Kidney (tissue), 14 donors: ENCODE data around the gene AJAP1. TPM values are rescaled to one million over a fixed set of nuclear protein-coding genes. Genes with fewer than 3 reads are reported as not detected.

Experiments used
- DNase-seq, 5 donors: peaks; one replicate each; pipeline ENCODE4 v3.0.0-alpha.2; 2013 to 2020
- FAIRE-seq: peaks from 2 replicates; lab custom pipeline; 2012; peaks lifted over from hg19 to GRCh38; lab: Jason Lieb, UNC
- H3K27ac ChIP-seq, 2 donors: one replicate each; pipeline ENCODE4 v1.7.0; 2013; ENCODE audit warnings: low read depth in 2 of 2, low read length in 2 of 2, inconsistent platforms in 1 of 2
- H3K27me3 ChIP-seq: one replicate; pipeline ENCODE4 v1.7.1; 2013; ENCODE audit warnings: low read length, inconsistent platforms; ENCODE audit not compliant: control insufficient read depth, insufficient read depth
- H3K36me3 ChIP-seq, 3 donors: one replicate each; pipeline versions ENCODE4 v1.7.0 to v1.7.1; 2013; ENCODE audit warnings: low read length in 3 of 3, control low read depth in 1 of 3, inconsistent platforms in 1 of 3; ENCODE audit not compliant: insufficient read depth in 3 of 3, control insufficient read depth in 2 of 3
- H3K4me1 ChIP-seq, 3 donors: one replicate each; pipeline versions ENCODE4 v1.7.0 to v1.7.1; 2013; ENCODE audit warnings: low read length in 3 of 3, inconsistent platforms in 1 of 3, low read depth in 1 of 3; ENCODE audit not compliant: control insufficient read depth in 2 of 3, insufficient read depth in 2 of 3
- H3K4me3 ChIP-seq, 3 donors: one replicate each; pipeline versions ENCODE4 v1.7.0 to v1.8.1; 2013; ENCODE audit warnings: low read length in 3 of 3, control low read depth in 1 of 3, inconsistent platforms in 1 of 3
- H3K9ac ChIP-seq, 3 donors: one replicate each; pipeline versions ENCODE4 v1.7.0 to v1.7.1; 2013; ENCODE audit warnings: low read length in 3 of 3, control low read depth in 1 of 3, inconsistent platforms in 1 of 3
- H3K9me3 ChIP-seq, 3 donors: one replicate each; pipeline versions ENCODE4 v1.7.0 to v1.7.1; 2013; ENCODE audit warnings: low read length in 3 of 3, control low read depth in 1 of 3, inconsistent platforms in 1 of 3; ENCODE audit not compliant: control insufficient read depth in 2 of 3, insufficient read depth in 1 of 3
- CTCF ChIP-seq: IDR thresholded peaks from 3 replicates; pipeline ENCODE4 v1.5.1; 2012; ENCODE audit warnings: mild to moderate bottlenecking, moderate library complexity, borderline replicate concordance; ENCODE audit not compliant: insufficient read depth; ENCODE audit errors: extremely low read depth
- intact Hi-C: fragments of 100-400 bp; cut with DNase I; formaldehyde crosslinking; loops from one replicate; pipeline ENCODE4 v1.11.1; 2022
- polyA plus RNA-seq: library from polyadenylated mRNA; stranded (reverse); fragments of 350-450 nt; fragmentation: Illumina TruSeq; extraction: RNeasy Lipid Tissue Mini Kit (QIAGEN cat#74804); gene quantifications from one replicate; pipeline ENCODE4 v1.2.3, GENCODE V29; 2014; ENCODE audit warnings: low read depth, low replicate concordance; ENCODE audit not compliant: insufficient read depth
- total RNA-seq: library from RNA; stranded (reverse); fragmentation: NEBNext Ultra II Directional; extraction: Animal tissue kit (Norgen Biotek cat#: 25700); gene quantifications from one replicate; pipeline ENCODE4 v1.2.1, GENCODE V29; 2021
- donor health status: control.
- donor health status: control.
- donor health status: control.
- donor health status: control.
- donor health status: control.
- donor health status: DM: yes; HTN: yes; CAD: no.
- donor health status: Normal renal cell carcinoma (clear cell type).

The AJAP1 gene
- total and polyA plus RNA-seq, 2 donors from 2014 or later = 2.7 to 5.5 TPM

- intact Hi-C loops = no loop called here
- FAIRE-seq = no peak
- no peak overlapping the region for H3K27ac ChIP-seq
- no peak overlapping the region for H3K4me3 ChIP-seq
- no peaks in the 10 kb centered on the region for H3K36me3 ChIP-seq
- no peak overlapping the region for H3K9ac ChIP-seq
- no peaks in the 10 kb centered on the region for H3K9me3 ChIP-seq
- peak in 2 of 5 donors; percentile 11 to 31 for DNase-seq
- no peaks in the 10 kb centered on the region for H3K27me3 ChIP-seq
- H3K4me1 ChIP-seq = no peaks in the 10 kb centered on the region
- no peak for TF ChIP-seq CTCF
These were observed 131.6 kb downstream of the AJAP1 start for GRCh38 chr1:4786055-4786454.

GRCh38 chr1:4787551-4787950, 133.1 kb downstream of the AJAP1 start:
- H3K36me3 ChIP-seq = no peaks in the 10 kb centered on the region
- no peak overlapping the region for H3K4me3 ChIP-seq
- H3K9ac ChIP-seq = no peak overlapping the region
- H3K4me1 ChIP-seq = no peaks in the 10 kb centered on the region
- no peak overlapping the region for H3K27ac ChIP-seq
- H3K9me3 ChIP-seq = no peaks in the 10 kb centered on the region
- no peaks in the 10 kb centered on the region for H3K27me3 ChIP-seq
- intact Hi-C loops = no loop called here
- peak in 1 of 5 donors; percentile 52 for DNase-seq
- no peak for TF ChIP-seq CTCF
- FAIRE-seq = no peak

GRCh38 chr1:4792565-4792964, 138.2 kb downstream of the AJAP1 start:
- no peaks in the 10 kb centered on the region for H3K9me3 ChIP-seq
- H3K9ac ChIP-seq = no peak overlapping the region
- DNase-seq = peak in 3 of 5 donors; percentile 4 to 44 (median 16)
- TF ChIP-seq CTCF = no peak
- no peak overlapping the region for H3K4me3 ChIP-seq
- intact Hi-C loops = no loop called here
- no peak overlapping the region for H3K27ac ChIP-seq
- FAIRE-seq = no peak
- H3K27me3 ChIP-seq = no peaks in the 10 kb centered on the region
- H3K4me1 ChIP-seq = no peaks in the 10 kb centered on the region
- no peaks in the 10 kb centered on the region for H3K36me3 ChIP-seq
